ENCODE measurements around the gene CBX5. TPM values are rescaled to one million over a fixed set of nuclear protein-coding genes. Genes with fewer than 3 reads are reported as not detected.

The CBX5 gene
- total RNA-seq, 2 experiments from 2014 or later = 38.8 to 38.9 TPM

GRCh38 chr12:54280468-54281260 is 742 bp upstream of the CBX5 start, which contains the start of gene HNRNPA1:
Gene HNRNPA1, plus strand, starts transcription at chr12:54280726. Its CDS starts 82 bp downstream, at chr12:54280808.
- Mint-ChIP-seq H3K4me1 (ENCODE audit: low read depth) (peaks cover 25% of the 10 kb centered on the region), H3K27me3 (no peaks in the 10 kb centered on the region), H3K4me3 (no peak within 1 kb of the TSS), H3K9me3 (no peaks in the 10 kb centered on the region), H3K27ac (no peak within 1 kb of the TSS), H3K36me3 (ENCODE audit: low read depth) (peaks cover 3% of the 10 kb centered on the region)
- H3K9me3 ChIP-seq (ENCODE audit: control insufficient read depth in 1 of 2, insufficient read depth in 1 of 2, low read length in 2 of 2) = no peaks in the 10 kb centered on the region
- CTCF ChIA-PET = interaction anchor here (0.8 to 1.1 kb wide), 5 partner anchors 15 to 88 kb away, joined by 3 to 4 read pairs (median 3); no protein-coding TSS in a partner anchor
- no peak for TF ChIP-seq CTCF (IDR thresholded peaks at IDR 0.05)
- H3K27ac ChIP-seq (ENCODE audit: low read depth in 1 of 2, low read length in 2 of 2) = peak within 1 kb of the TSS; percentile 93 to 95
- intact Hi-C loops (cut with DNase I, micrococcal nuclease) = loop anchor here (1.0 to 2.0 kb wide), 3 partner anchors 44 to 78 kb away; partner anchors contain the start of gene COPZ1 (in 2 of the 2)
- H3K27me3 ChIP-seq (ENCODE audit: control insufficient read depth in 1 of 2, insufficient read depth in 2 of 2, low read length in 2 of 2) = no peaks in the 10 kb centered on the region
- DNase-seq (peak; percentile 86 to 99 (median 92)), ATAC-seq (ENCODE audit: poor library complexity) (peak; percentile 80)
- POLR2A ChIA-PET = interaction anchor here (0.7 to 3.4 kb wide), 48 partner anchors 9 to 1848 kb away, joined by 3 to 82 read pairs (median 4); partner anchors contain the start of genes ATP5MC2, COPZ1, CSAD and EIF4B
- peaks cover 49% of the 10 kb centered on the region for H3K36me3 ChIP-seq (ENCODE audit: insufficient read depth, low read length)
- H3K4me3 ChIP-seq (ENCODE audit: low read length) = peak within 1 kb of the TSS; percentile 80
- peaks cover 54% of the 10 kb centered on the region for H3K4me1 ChIP-seq (ENCODE audit: insufficient read depth, low read length)

- no peak for DNase-seq
- POLR2A ChIA-PET = interaction anchor here (0.6 to 3.4 kb wide), 20 partner anchors 8 to 1649 kb away, joined by 3 to 82 read pairs (median 8); partner anchors contain the start of genes ATP5MC2, COPZ1, NCKAP1L and PYM1
- ATAC-seq (ENCODE audit: poor library complexity) = no peak
- no peak for TF ChIP-seq CTCF (IDR thresholded peaks at IDR 0.05)
- CTCF ChIA-PET = interaction anchor here (1.0 kb wide), 1 partner anchor 45 kb away, joined by 5 read pairs; the partner anchor contains the start of gene COPZ1
- no peaks in the 10 kb centered on the region for H3K9me3 Mint-ChIP-seq
- peaks cover 55% of the 10 kb centered on the region for H3K4me1 ChIP-seq (ENCODE audit: insufficient read depth, low read length)
- peak overlapping the region; percentile 80 for H3K4me3 ChIP-seq (ENCODE audit: low read length)
- H3K27ac Mint-ChIP-seq = no peak overlapping the region
- no peaks in the 10 kb centered on the region for H3K27me3 ChIP-seq (ENCODE audit: control insufficient read depth in 1 of 2, insufficient read depth in 2 of 2, low read length in 2 of 2)
- H3K27me3 Mint-ChIP-seq = no peaks in the 10 kb centered on the region
- peaks cover 34% of the 10 kb centered on the region for H3K4me1 Mint-ChIP-seq (ENCODE audit: low read depth)
- H3K36me3 Mint-ChIP-seq (ENCODE audit: low read depth) = peaks cover 7% of the 10 kb centered on the region
- H3K36me3 ChIP-seq (ENCODE audit: insufficient read depth, low read length) = peaks cover 37% of the 10 kb centered on the region
- intact Hi-C loops (cut with DNase I, micrococcal nuclease) = loop anchor here in 1 of 2 experiments (2.0 to 5.0 kb wide), 2 partner anchors 26 to 57 kb away; no protein-coding TSS in a partner anchor
- peak overlapping the region; percentile 93 to 95 for H3K27ac ChIP-seq (ENCODE audit: low read depth in 1 of 2, low read length in 2 of 2)
- H3K4me3 Mint-ChIP-seq = no peak overlapping the region
- H3K9me3 ChIP-seq (ENCODE audit: control insufficient read depth in 1 of 2, insufficient read depth in 1 of 2, low read length in 2 of 2) = no peaks in the 10 kb centered on the region
These were observed 693 bp downstream of the CBX5 start for GRCh38 chr12:54279227-54279631.

- peaks cover 41% of the 10 kb centered on the region for H3K4me1 ChIP-seq (ENCODE audit: insufficient read depth, low read length)
- H3K4me1 Mint-ChIP-seq (ENCODE audit: low read depth) = peaks cover 44% of the 10 kb centered on the region
- H3K27ac ChIP-seq (ENCODE audit: low read depth in 1 of 2, low read length in 2 of 2) = peak overlapping the region; percentile 93 to 95
- TF ChIP-seq CTCF (IDR thresholded peaks at IDR 0.05) = no peak
- H3K27me3 Mint-ChIP-seq = no peaks in the 10 kb centered on the region
- ATAC-seq (ENCODE audit: poor library complexity) = no peak
- no peak for DNase-seq
- POLR2A ChIA-PET = interaction anchor here (0.6 kb wide), 1 partner anchor 18 kb away, joined by 3 read pairs; no protein-coding TSS in a partner anchor
- peak overlapping the region; percentile 38 for H3K4me3 Mint-ChIP-seq
- no peaks in the 10 kb centered on the region for H3K9me3 ChIP-seq (ENCODE audit: control insufficient read depth in 1 of 2, insufficient read depth in 1 of 2, low read length in 2 of 2)
- peaks cover 33% of the 10 kb centered on the region for H3K36me3 ChIP-seq (ENCODE audit: insufficient read depth, low read length)
- intact Hi-C loops (cut with DNase I, micrococcal nuclease) = loop anchor here in 1 of 2 experiments (2.0 to 5.0 kb wide), 2 partner anchors 25 to 56 kb away; no protein-coding TSS in a partner anchor
- peaks cover 18% of the 10 kb centered on the region for H3K36me3 Mint-ChIP-seq (ENCODE audit: low read depth)
- no peak overlapping the region for H3K27ac Mint-ChIP-seq
- CTCF ChIA-PET = interaction anchor here (1.1 kb wide), 1 partner anchor 26 kb away, joined by 3 read pairs; no protein-coding TSS in a partner anchor
- peak overlapping the region; percentile 80 for H3K4me3 ChIP-seq (ENCODE audit: low read length)
- H3K27me3 ChIP-seq (ENCODE audit: control insufficient read depth in 1 of 2, insufficient read depth in 2 of 2, low read length in 2 of 2) = no peaks in the 10 kb centered on the region
- no peaks in the 10 kb centered on the region for H3K9me3 Mint-ChIP-seq
These were observed 2.1 kb downstream of the CBX5 start for GRCh38 chr12:54277823-54278276.
